Psoas muscle (tissue), 8 donors: Measurements from ENCODE around the gene KRT7. TPM values are rescaled to one million over a fixed set of nuclear protein-coding genes. Genes with fewer than 3 reads are reported as not detected.

Source experiments
- ATAC-seq, 4 donors: fragments of 200-7000 bp; cut with Tn5 transposase; one replicate each; pipeline ENCODE4 v1.9.1; 2020; ENCODE audit warnings: moderate library complexity in 3 of 4, mild to moderate bottlenecking in 2 of 4
- DNase-seq, 2 donors: peaks; one replicate each; pipeline ENCODE4 v3.0.0-alpha.2; 2020
- H3K27ac ChIP-seq: fragments of 200-600 bp; one replicate; pipeline ENCODE4 v1.8.0; 2022
- H3K27me3 ChIP-seq, 3 donors: fragments of 200-600 bp in 1 of 3; one replicate each; pipeline versions ENCODE4 v1.6.1 to v1.8.0; 2013 to 2022; ENCODE audit warnings: low read length in 2 of 3, mild to moderate bottlenecking in 2 of 3, moderate library complexity in 1 of 3; ENCODE audit not compliant: insufficient read depth in 3 of 3
- H3K36me3 ChIP-seq, 2 donors: fragments of 200-600 bp in 1 of 2; one replicate each; pipeline versions ENCODE4 v1.6.1 to v1.8.0; 2013 to 2022; ENCODE audit warnings: low read depth in 1 of 2, mild to moderate bottlenecking in 1 of 2, moderate library complexity in 1 of 2; ENCODE audit not compliant: insufficient read depth in 1 of 2
- H3K4me1 ChIP-seq: fragments of 200-600 bp; one replicate; pipeline ENCODE4 v1.8.0; 2022
- H3K4me3 ChIP-seq: fragments of 200-600 bp; one replicate; pipeline ENCODE4 v1.8.0; 2022; ENCODE audit warnings: mild to moderate bottlenecking
- H3K9me3 ChIP-seq: fragments of 200-600 bp; one replicate; pipeline ENCODE4 v1.8.0; 2022
- CTCF ChIP-seq: fragments of 200-600 bp; IDR thresholded peaks from one replicate; pipeline ENCODE4 v1.8.0; 2022; ENCODE audit warnings: antibody characterized with exemption
- WGBS, 3 donors: extraction: QIAGEN DNeasy Blood & Tissue Kit; methylation state at CpG; one replicate each; pipeline versions ENCODE4 v1.1.6 to v1.1.7; 2013; 5-methylcytosine and 5-hydroxymethylcytosine counted together
- intact Hi-C, 2 donors: fragments of 100-400 bp; cut with DNase I; formaldehyde crosslinking; loops; one replicate each; pipeline versions ENCODE4 v1.11.0 to v1.14.2; 2022
- polyA plus RNA-seq, 3 donors: library from polyadenylated mRNA; stranded (reverse); fragments of 200-250 nt; gene quantifications; one replicate each; pipeline ENCODE4 v1.2.3, GENCODE V29; 2013
- total RNA-seq, 4 donors: library from RNA; stranded (reverse); fragmentation: NEBNext Ultra II Directional in 2 of 4; extraction: Animal tissue kit (Norgen Biotek cat#: 25700) in 2 of 4; gene quantifications; one replicate each; pipeline versions ENCODE4 v1.2.1 to v1.2.4, GENCODE V29; 2021 to 2023
- donor health status: healthy with polysubstance abuse.
- donor health status: DM: no; HTN: no; CAD: no; lungs with moderate emphysema.
- donor health status: Bipolar disorder and iron deficiency.
- donor health status: healthy.
- donor health status: DM: yes; HTN: yes; CAD: no.
- donor health status: DM: no; HTN: no; CAD: no.
- donor health status: DM: no; HTN: no; CAD: no.
- donor health status: DM: yes; HTN: yes; CAD: no.

KRT7 gene
- total and polyA plus RNA-seq, 7 donors: 0.39 to 3.9 (median 1.6) TPM

- H3K27me3 ChIP-seq: peaks cover 0 to 5% (median under 1%) of the 10 kb centered on the region in 3 donors
- H3K4me1 ChIP-seq: no peaks in the 10 kb centered on the region
- no peaks in the 10 kb centered on the region for H3K9me3 ChIP-seq
- WGBS, 3 donors: 72 to 85% (median 84%) methylated on average over 5 of the region's 5 CpGs
- no peak overlapping the region for H3K4me3 ChIP-seq
- ATAC-seq (no peak), DNase-seq (no peak)
- intact Hi-C loops: no loop called here
- TF ChIP-seq CTCF: no peak
- no peaks in the 10 kb centered on the region for H3K36me3 ChIP-seq
- H3K27ac ChIP-seq: no peak overlapping the region
These were observed 63.7 kb downstream of the KRT7 start for GRCh38 chr12:52296572-52297215.

Other genes starting within 250 kb of the KRT7 start
- gene TAMALIN, start 226.3 kb upstream of the KRT7 start, total RNA-seq: 10 to 100 TPM in 3 of 4 donors, 1 to 10 TPM in 1; 8.0 to 12.8 (median 11.5) TPM
- gene TAMALIN, start 226.3 kb upstream of the KRT7 start, polyA plus RNA-seq: 1 to 10 TPM; 5.5 to 9.6 (median 6.8) TPM
- gene NR4A1, start 181.8 kb upstream of the KRT7 start, total RNA-seq: 10 to 100 TPM; 17.5 to 92.8 (median 56.9) TPM
- gene NR4A1, start 181.8 kb upstream of the KRT7 start, polyA plus RNA-seq: 10 to 100 TPM; 35.5 to 74.0 (median 50.2) TPM
- 10 to 100 TPM; 25.1 to 35.3 (median 26.5) TPM for gene ATG101, start 163.3 kb upstream of the KRT7 start, total RNA-seq
- 100 to 1,000 TPM in 1 of 3 donors, 10 to 100 TPM in 2; 39.5 to 154 (median 90.0) TPM for gene ATG101, start 163.3 kb upstream of the KRT7 start, polyA plus RNA-seq
- under 1 TPM in 2 of 4 donors, not detected in 2; 0.16 to 0.32 TPM for gene SMIM41, start 153.5 kb upstream of the KRT7 start, total RNA-seq
- under 1 TPM in 1 of 3 donors, not detected in 2; 0.20 TPM for gene SMIM41, start 153.5 kb upstream of the KRT7 start, polyA plus RNA-seq
- gene KRT80, start 41.2 kb upstream of the KRT7 start, total RNA-seq: 10 to 100 TPM in 1 of 4 donors, 1 to 10 TPM in 2, under 1 TPM in 1; 0.11 to 14.0 (median 2.9) TPM
- under 1 TPM; 0.13 to 0.44 (median 0.24) TPM for gene KRT80, start 41.2 kb upstream of the KRT7 start, polyA plus RNA-seq
- gene KRT86, start 41.4 kb downstream of the KRT7 start, total RNA-seq: under 1 TPM in 1 of 4 donors, not detected in 3; 0.77 TPM
- under 1 TPM in 2 of 3 donors, not detected in 1; 0.01 to 0.05 TPM for gene KRT86, start 41.4 kb downstream of the KRT7 start, polyA plus RNA-seq
- gene KRT81, start 58.3 kb downstream of the KRT7 start, total RNA-seq: not detected
- gene KRT81, start 58.3 kb downstream of the KRT7 start, polyA plus RNA-seq: under 1 TPM in 2 of 3 donors, not detected in 1; 0.03 to 0.14 TPM
- not detected for gene KRT83, start 88.2 kb downstream of the KRT7 start, total RNA-seq
- gene KRT83, start 88.2 kb downstream of the KRT7 start, polyA plus RNA-seq: not detected
- gene KRT85, start 134.2 kb downstream of the KRT7 start, total RNA-seq: not detected
- not detected for gene KRT85, start 134.2 kb downstream of the KRT7 start, polyA plus RNA-seq
- not detected for gene KRT84, start 152.4 kb downstream of the KRT7 start, total RNA-seq
- gene KRT84, start 152.4 kb downstream of the KRT7 start, polyA plus RNA-seq: not detected
- gene KRT82, start 173.1 kb downstream of the KRT7 start, total RNA-seq: not detected
- not detected for gene KRT82, start 173.1 kb downstream of the KRT7 start, polyA plus RNA-seq
- gene KRT75, start 201.1 kb downstream of the KRT7 start, total RNA-seq: not detected
- gene KRT75, start 201.1 kb downstream of the KRT7 start, polyA plus RNA-seq: not detected
- under 1 TPM in 2 of 4 donors, not detected in 2; 0.26 to 0.32 TPM for gene KRT6B, start 218.9 kb downstream of the KRT7 start, total RNA-seq
- gene KRT6B, start 218.9 kb downstream of the KRT7 start, polyA plus RNA-seq: under 1 TPM in 2 of 3 donors, not detected in 1; 0.04 TPM
- gene KRT6C, start 240.6 kb downstream of the KRT7 start, total RNA-seq: under 1 TPM in 2 of 4 donors, not detected in 2; 0.21 to 0.24 TPM
- gene KRT6C, start 240.6 kb downstream of the KRT7 start, polyA plus RNA-seq: under 1 TPM in 1 of 3 donors, not detected in 2; 0.04 TPM